HG03025 (cell line): ENCODE data around the gene FEZF1.

Experiments used
- ATAC-seq: cut with Tn5 transposase; IDR thresholded peaks from one replicate; pipeline ENCODE4 v1.9.1; 2021; ENCODE audit warnings: mild to moderate bottlenecking, moderate library complexity; ENCODE audit not compliant: unreplicated experiment, low FRiP score

The FEZF1 gene

DNA sequence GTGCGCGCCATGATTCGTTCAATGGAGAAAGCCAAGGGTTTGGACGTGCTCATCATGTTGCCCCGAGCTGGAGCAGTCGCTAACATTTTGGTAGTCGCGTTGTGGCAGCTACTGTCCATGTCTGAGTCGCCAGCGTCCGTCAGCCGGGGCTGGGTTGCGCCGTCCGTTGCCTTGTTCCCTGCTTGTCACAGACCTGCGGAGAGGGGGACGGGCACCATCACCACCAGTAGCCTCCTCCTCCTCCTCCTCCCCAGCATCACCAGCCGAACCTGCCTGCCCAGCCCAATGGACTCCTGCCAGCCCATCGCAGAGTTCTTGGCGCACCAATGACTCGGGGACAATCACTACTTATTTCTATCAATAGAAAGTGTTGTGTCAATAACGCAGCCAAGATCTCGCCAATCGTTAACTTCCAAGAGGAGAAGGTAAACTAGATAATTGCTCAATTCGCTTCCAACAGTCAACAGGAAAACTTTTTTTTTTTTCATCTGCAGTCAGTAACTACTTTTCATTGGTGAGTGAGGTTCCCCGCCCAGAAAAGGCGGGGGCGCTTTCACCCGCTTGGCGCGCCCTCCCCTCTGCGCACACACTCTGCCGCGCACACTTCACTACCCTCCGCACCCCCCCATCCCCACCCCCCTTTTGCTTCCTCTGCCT lies at the start of gene FEZF1:
Gene FEZF1 (minus strand): TSS at position 432 of the 657 bp plus-strand sequence. CDS start 313 bp downstream, at position 119.
- no peak for ATAC-seq

DNA sequence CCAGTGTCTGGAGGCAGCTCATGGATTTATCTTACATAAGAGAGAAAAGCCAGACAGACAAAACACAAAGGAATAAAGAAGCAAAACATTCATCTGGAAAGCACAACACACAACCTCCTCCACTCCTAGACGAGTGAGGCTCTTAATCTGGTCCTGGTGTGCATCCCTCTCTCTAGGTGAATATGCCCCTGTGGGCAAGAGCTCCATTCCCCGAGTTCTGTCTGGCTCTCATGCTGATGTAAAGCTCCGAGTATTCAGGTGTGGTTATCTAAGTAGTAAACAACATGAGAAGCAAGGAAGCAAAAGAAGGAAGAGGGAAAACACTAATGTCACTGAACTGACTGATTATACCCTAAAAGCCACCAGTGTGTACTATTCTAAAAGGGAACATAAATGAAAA lies 47.9 kb upstream of the FEZF1 start:
- no peak for ATAC-seq

DNA sequence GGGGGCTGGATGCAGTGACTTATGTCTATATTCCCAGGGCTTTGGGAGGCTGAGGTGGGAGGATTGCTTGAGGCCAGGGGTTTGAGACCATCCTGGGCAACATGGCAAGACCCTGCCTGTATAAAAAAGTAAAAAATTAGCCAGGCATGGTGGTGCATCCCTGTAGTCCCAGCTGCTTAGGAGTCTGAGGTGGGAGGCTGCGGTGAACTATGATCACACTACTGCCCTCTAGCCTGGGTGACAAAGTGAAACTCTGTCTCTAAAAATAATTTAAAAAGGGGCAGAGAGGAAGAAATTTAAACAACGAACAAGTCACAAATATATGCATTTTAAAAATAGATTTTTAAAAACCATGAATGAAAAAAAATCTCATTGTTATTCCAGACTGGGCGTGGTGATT lies 46.2 kb upstream of the FEZF1 start:
- no peak for ATAC-seq

DNA sequence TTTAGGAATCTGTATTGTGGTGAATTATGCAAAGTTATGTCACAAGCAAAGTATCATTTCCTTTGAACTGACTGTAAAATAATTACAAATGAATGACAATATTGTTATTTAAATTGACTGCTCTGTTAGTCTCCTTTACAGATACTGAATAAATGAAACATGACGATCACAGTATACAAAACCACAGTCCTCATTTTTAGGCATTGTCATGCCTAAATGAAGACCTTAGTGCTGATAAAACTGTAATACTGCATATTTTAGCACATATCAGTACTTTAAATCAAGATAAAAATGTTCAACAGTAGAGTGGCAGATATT lies 39.7 kb upstream of the FEZF1 start:
- no peak for ATAC-seq

DNA sequence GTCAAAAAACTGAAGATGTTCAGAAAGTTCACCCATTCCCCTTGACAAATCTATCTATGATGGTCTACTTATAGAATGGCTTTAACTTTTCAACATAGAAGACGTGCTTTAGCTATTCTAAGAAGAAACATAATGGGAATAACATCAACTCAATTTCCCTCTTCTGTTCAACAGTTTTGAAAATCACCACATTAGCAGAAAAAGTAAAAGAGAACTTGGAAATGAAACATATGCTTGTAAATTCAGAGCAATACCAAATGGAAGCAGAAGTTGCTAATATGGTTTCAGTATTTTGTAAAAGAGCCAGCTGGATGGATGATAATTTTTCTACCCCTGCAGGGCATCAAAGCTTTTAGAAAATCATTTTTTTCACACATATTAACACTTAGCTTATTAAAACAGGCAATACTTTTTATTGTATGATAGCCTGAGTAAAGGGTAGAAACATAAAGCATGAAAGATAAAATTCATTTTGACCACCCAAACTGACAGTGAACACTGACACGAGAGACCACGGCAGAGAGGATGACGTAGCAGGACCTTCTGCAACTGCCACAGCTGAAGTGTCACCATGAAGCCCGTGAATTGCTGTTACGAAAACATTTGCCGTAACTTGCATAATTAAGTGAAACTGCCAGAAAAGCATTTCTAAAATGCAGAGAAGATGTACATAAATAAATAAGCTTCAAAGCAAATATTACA lies 39.2 kb upstream of the FEZF1 start:
- no peak for ATAC-seq

DNA sequence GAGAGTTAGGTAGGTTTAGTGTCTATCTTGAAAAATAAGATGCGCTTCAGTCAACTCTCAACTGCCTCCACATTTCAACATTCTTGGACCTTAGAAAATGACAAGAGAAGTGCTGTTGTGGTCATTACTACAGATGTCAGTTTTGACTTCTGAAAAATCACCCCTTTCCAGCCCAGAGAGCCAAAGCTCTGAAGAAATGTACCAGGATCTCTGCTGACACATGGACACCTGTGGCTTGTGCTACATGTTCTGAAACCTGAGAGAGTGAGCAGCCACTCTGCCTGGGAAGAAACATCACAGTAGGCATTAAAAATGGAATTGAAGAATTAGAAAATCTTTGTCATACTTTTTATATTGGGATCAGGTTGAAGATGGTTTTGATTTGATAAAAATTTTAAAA lies 35.9 kb upstream of the FEZF1 start:
- no peak for ATAC-seq

DNA sequence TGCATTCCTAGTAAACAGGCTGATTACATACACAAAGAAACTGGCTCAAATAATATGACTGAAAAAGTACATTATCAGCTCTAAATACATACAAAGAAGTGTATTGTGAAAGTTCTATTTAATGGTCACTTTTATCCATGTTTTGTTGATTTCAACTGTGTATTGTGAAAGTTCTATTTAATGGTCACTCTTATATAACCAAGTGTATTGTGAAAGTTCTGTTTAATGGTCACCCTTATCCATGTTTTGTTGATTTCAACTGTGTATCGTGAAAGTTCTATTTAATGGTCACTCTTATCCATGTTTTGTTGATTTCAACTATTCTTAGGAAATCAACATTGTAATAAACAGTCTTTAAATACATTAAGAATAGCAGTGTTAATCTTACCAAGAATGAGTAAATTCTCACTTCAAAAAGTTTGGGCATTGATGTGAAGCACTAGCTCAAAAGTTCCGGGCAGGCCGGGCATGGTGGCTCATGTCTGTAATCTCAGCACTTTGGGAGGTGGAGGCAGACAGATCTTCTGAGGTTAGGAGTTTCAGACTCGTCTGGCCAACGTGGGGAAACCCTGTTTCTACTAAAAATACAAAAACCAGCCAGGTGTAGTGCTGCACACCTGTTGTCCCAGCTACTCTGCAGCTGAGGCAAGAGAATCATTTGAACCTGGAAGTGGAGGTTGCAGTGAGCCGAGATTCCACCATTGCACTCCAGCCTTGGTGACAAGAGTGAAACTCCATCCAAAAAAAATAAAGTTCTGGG lies 34.8 kb upstream of the FEZF1 start:
- ATAC-seq = no peak

DNA sequence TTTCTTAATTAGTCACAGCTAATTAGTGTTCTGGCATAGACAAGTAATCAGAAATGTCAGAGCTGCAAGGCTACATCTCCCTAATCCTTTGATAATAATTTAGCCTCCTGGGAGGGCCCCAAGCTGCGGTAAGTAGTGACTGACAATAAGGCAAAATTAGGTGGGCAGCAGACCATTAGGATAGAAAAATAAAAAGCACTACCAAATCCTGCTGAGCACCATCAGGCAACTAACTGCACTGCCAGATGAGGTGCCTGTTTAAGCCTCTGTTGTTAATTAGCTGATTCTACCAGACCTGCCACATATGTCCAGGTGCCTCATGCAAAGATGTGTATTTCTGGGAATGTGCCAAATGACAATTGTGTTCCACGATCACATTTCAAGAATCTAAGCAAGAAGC lies 32.5 kb upstream of the FEZF1 start:
- no peak for ATAC-seq

DNA sequence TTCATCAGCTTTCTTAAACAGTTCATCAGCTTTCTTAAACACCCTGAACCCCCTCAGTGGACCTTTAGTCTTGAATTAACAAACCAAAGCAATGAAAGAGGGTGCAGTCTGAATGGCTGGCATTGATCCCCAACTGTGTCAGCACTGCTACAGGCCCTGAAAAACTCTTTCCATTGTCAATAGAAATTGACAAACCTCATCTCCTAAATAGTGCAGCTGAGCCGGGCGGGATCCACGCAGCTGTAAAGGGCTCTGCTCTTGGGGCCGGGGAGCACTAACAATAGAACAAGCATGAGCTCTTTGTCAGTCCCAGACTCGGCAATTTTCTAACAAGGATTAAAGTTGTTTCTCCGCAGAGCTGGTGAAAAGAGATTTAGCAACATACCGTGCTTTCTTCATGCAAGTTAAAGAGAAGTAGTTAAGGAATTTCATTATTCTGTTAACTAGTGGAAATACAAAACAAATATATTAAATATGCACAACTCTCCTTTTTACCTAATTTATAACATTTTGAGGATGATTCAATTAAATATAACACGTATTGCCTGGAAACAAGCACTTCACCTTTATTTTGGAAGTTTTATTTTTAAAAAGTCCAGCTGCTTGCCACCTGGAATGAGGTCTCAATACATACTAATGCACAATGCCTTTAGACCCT lies 24.7 kb upstream of the FEZF1 start:
- no peak for ATAC-seq

DNA sequence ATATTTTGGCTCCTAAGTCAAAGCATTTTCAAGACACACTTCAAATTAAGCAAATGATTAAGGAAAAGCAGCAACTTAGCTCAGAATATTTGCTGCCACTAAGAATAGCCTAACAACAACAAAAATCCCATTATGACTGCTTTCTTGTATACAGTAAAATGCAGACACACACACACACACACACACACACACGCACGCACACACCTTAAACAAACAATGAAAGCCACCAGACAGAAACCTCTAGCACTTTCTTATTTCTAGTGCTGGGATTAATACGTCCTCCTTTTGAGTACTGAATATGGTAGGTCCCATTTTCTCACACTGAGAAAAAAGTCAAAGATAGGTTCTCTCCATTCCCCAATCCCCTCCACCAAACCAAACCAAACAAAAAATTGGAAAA lies 23.4 kb upstream of the FEZF1 start:
- no peak for ATAC-seq

DNA sequence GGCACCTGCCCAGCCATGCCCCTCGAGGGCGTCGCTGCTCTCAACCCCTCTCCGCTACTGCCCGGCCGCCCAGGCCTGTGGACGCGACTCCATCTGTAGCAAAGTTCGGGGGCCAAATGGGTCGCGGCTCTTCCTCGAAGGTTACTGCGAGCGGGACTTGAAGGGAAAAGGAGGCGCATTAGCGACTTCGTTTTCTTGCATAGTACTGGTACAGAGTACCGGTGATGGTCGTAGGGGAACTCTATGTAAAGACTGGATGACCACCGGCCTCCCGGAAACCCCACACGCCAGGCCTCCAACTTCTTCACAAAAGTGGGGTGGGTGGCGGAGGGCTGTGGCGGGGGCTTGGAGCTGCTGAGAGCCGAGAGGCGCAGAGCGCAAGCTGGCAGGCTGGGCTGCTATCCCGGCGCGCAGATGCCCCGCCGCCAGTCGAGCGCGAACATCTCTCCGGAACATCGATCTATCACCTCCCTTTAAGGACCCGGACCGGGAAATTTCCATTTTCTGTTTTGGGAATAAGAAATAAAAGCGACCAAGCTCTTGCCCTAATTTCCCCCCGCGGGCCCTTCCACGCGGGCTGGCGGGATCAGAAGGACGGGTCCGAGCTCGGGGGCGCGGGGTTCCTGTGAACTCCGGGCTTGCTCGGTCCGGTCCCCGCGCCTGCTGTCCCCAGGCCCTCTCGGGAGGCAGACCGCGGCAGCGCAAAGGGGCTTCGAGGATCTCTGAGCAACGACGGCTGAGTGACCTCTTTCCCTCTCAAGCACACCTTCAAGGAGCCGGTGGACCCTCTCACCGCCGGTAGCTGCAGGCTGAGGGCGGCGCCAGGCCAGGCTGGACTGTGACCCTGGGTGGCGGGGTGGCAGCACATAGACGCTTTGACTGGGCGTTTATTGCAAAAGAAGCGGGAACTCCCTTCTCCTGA lies 12.2 kb upstream of the FEZF1 start:
- ATAC-seq = no peak

DNA sequence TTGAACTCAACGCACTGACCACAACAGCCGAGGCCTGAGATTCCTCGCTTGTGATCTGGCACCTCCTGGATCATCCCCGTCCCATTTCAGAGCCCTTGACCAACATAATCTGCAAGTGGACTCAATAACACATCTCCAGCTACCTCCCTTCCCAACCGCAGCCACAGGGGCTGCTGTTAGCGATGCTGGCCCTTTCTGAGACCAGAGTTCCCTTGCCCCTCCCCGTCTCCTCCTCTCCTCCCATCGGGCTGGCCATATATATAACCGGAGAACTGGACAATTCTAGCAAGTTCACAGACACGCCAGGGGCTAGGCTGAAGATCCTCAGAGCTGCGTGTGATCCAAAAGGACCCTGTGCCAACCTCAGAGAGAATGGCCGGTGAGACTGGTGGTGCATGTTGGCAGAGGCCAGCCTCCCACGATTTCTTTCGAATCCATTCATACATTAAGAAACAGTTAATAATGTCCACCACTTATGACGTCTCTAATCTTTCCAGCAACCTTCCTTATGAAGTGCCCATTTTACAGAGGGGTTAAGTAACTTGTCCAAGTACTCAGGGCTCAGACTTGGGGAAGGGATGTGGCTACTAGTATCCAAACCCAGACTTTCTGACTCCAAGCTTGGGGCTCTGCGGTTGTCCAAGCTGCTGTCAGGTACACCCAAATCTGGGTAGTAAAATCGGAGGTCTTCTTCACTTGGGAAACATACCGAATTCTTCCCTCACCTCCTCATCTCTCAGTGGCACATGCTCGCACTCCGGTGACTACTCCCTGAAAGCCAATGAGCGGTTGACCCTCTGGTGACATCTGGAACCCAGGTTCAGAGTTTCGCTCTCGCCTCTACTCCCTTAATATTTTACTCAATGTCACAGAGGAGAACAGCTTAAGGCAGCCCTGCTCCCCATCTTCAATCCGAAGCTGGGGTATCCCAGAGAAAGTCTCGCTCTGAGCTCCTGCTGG lies 11.2 kb upstream of the FEZF1 start:
- no peak for ATAC-seq

DNA sequence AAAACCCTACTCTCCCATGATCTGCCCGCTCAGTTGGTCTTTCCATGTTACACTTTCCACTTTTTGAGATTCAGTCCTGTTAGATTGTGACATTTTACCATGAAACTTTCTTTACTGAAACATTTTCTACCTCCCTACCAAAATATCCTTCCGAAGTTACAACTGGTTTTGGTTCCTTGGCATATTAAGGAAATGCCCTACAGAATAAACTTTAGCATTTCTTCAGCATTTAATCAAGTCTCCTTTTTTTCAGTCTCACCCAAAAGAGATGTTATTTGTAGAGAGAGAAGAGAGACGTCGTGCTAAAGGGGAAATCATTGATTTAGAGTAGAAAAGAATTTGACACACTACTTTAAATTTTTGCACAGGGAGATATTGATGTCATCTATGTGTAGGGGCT lies 9.7 kb upstream of the FEZF1 start:
- no peak for ATAC-seq

DNA sequence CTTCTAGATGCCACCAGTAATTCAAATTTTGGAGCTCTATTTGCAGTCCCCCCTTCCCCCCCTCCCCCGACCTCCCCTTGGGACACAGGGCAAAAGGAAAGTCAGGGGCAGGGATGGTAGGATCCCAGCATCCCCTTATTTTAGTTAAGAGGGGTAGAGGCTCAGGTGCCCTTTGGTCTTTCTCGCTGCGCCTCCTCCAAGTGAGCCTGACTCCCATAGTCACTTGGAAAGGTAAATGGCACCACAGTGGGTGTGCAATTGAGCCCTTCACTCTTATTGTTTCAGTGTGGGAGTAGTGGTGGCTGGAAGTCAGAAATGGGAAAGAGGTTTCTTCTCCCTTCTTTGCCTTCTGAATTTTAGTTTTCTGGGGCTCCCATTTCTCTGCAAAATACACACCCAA lies 8.2 kb upstream of the FEZF1 start:
- ATAC-seq = no peak

DNA sequence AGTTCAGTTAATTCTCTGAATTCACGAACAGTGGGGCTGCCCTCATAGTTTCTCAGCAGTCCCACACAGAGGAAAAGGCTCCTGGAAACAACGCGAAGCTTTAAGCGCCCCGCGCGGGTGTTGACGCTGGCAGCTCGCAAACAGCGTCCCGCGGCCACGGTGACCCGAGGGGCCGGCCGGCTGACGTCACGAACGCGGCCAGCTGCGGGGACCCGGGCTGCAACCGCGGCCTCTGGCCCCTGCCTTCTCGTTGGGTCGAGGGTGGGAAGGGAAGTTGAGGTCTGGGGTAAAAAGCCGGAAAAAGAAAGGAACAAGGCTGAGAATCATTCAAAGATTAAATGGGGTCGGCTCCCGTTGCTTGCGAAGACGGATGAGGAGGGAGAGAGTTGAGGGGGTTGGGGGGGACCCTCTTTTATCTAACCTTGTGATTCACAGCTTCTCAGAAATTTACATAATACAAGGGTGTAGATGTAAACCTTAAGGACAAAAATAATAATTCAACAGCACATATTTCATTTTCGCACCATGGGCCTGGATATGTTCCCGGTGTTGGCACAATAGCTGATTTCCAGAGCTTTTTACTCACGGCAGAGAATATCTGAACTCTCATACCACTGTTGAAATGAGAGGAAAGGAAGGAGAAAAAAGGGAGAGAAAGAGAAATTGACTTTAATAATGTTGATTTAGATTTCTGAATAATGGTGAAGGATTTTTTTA lies 7.3 kb upstream of the FEZF1 start:
- ATAC-seq = no peak

DNA sequence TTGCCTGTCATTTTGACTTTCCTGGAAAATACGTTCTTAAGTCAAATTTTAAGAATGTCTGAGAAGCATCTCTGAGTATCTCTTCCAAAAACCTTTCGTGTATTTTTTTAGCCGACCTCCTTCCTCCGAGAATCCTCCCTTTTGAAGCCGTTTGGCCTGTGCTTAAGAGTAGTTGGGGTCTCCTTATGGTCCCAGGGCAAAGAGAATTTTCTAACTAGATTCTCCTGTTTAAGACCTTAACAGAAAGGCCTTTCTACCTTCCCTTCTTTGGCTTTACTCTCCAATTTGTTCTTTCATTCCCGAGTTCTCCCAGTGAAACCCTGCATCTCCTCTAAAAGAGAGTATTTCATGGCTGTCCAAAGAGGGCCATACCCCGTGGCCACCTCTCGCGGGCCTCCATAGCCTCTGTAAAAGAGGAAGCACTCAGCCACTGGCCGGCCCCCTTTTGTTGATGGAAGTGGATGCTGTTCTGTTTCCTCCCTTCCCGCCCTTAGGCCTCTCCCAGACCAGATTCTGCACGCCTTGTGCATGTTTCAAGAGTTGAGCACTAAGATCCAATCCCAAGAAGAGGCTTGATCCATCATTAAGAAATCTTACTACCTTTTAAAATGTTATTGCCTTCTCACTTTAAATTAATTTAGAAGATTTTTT lies 6.6 kb upstream of the FEZF1 start:
- no peak for ATAC-seq

DNA sequence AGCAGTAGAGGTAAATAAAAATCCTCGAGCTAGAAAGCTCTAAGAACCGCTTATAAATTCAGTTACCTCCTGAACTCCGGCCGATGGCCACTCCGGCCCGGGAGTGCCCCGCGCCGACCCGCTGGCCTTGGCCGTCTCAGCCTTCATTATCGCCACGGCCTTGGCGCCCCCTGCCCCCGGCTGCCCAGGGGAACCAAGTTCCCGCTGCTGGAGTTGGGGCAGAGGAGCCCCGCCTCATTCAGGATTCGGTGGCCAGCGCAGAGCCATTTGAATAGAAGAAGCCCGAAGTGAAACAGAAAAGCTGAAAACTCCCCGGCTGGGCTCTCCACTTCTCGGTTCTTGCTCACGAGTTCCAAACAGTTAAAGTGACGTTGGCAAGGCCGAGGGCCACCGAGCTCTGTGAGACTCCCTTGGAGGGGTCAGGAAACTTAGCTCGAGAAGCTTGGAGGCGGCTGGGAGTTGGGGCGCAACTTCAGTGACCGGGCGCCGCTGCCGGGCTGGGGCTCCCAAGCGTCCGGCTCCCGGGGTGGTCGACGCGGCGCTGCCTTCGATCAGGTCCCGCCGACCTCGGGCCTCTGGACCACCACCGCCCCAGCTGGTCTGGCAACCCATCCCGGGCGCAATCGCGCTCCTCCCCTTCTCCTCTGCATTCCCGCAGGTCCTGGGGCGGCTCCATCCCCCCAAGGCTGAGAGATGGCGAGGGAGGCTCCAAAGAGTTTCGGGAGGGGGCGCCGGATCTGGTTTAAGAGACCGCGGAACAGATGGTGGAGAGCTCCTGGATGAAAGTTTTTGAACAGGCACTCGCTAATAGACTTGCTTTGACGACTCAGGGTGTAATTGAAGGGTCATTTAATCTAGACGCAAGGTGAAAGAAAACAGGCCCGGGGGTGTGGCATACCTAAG lies 5.8 kb upstream of the FEZF1 start:
- ATAC-seq = peak; percentile 53
